Stimulated activated CD4-positive, alpha-beta T cell treated with anti-CD3 and anti-CD28 coated beads, Interleukin-15, amount 100 ng/mL, for 24 hours (primary cell): ENCODE measurements around the gene CFAP58.
A peak's percentile ranks its signal among the peaks of the same experiment; 100 is the strongest.

Experiments used
- DNase-seq: peaks from one replicate; pipeline ENCODE4 v3.0.0-alpha.2; 2020

The CFAP58 gene, protein sequence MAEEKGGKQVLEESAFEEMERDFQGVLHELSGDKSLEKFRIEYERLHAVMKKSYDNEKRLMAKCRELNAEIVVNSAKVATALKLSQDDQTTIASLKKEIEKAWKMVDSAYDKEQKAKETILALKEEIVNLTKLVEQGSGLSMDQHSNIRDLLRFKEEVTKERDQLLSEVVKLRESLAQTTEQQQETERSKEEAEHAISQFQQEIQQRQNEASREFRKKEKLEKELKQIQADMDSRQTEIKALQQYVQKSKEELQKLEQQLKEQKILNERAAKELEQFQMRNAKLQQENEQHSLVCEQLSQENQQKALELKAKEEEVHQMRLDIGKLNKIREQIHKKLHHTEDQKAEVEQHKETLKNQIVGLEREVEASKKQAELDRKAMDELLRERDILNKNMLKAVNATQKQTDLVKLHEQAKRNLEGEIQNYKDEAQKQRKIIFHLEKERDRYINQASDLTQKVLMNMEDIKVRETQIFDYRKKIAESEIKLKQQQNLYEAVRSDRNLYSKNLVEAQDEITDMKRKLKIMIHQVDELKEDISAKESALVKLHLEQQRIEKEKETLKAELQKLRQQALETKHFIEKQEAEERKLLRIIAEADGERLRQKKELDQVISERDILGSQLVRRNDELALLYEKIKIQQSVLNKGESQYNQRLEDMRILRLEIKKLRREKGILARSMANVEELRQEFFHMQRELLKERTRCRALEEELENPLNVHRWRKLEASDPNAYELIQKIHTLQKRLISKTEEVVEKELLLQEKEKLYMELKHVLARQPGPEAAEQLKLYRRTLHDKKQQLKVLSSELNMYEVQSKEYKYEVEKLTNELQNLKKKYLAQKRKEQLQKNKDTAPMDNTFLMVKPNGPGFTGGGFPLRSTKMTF

DNA sequence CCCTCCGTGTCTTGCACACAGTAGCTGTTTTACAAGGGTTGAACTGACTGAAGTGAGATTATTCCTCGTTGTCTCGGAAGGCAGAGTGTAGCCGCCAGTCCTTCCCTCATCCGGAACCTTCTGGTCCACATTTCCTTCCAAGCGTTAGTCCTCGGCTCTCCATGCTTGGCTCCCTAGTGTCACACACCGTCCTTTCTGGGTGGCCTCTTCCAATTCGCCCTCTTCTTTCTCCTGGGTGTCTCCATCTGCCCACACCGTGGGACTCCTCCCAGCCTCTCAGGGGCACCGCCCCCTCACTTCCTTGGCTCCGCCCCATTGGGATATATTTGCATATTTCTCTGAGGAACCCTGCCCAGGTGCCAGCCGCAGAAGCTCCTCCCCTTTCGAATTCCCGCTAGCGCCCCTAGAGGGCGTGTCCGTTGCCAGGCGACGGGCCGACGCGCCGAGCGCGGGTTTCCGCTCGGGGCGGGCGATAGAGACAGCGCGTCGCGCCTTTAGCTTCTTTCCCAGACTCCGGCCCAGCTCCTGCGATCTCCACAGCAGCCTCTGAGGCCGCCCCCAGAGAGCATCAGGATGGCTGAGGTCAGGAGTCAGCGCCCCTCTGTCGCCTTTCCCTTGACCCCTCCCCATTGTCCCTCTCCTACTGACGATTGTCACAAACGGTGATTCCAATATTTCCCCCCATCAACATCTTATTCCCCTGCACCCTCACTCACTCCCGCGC is at the start of gene CFAP58:
Gene CFAP58, plus strand, starts transcription at position 509 of the 724 bp plus-strand sequence. Its CDS starts 65 bp downstream, at position 574.
- DNase-seq = peak; percentile 92

DNA sequence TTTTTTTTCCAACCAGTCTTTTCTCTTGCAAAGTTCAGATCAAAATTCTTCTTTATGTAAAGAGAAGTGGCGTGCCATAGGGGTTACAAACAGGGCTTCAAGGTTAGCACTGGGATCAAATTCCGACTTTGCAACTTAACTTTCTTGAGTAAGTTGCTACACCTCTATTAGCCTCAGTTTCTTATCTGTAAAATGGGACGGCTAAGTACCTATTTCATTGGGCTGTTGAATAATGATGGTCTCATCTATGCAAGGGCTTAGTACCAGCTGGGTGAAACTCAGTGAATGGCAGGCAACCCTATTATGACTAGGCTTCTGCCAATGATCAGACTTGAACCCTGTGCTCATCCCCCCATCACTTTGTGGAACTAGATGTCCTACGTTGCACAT is 49.3 kb upstream of the CFAP58 start:
- DNase-seq = no peak

DNA sequence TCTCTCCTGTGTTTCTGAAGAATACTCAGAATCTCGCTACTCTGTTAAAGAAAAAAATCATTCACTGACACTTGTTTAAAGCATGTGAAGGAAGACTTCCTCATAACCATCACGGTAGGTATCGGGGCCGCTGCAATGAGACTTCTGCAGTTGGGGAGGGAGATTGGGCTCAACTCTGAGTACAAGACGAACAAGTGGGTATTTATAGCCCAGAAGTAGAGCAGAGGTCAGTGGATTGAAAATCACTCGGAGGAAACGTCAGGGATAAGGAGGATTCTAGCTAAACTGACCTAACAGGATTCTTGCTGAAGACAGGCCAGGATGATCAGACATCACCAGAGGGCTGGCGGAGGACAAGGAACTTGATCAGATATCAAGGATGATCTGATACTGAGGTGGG is 48.7 kb upstream of the CFAP58 start:
- DNase-seq = no peak

DNA sequence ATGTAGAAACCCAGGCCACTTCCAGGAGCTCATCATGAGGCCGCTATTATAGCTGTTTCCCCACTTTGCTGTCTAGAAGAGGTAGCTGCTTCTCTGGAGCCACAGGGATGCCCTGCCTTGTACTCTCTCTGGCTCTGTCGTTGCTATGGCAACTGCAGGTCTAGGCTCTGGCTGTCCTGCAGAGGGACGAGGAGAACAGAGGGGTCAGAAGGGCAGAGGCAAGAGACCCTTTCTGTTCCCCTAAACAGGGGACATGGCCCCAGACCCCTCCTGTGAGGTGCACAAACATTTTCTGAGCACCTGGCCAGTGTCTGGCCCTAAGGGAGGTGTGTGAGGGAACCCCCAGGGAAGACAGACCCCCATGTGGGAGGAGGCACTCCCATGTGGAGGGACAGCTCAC is 46.7 kb upstream of the CFAP58 start:
- no peak for DNase-seq

DNA sequence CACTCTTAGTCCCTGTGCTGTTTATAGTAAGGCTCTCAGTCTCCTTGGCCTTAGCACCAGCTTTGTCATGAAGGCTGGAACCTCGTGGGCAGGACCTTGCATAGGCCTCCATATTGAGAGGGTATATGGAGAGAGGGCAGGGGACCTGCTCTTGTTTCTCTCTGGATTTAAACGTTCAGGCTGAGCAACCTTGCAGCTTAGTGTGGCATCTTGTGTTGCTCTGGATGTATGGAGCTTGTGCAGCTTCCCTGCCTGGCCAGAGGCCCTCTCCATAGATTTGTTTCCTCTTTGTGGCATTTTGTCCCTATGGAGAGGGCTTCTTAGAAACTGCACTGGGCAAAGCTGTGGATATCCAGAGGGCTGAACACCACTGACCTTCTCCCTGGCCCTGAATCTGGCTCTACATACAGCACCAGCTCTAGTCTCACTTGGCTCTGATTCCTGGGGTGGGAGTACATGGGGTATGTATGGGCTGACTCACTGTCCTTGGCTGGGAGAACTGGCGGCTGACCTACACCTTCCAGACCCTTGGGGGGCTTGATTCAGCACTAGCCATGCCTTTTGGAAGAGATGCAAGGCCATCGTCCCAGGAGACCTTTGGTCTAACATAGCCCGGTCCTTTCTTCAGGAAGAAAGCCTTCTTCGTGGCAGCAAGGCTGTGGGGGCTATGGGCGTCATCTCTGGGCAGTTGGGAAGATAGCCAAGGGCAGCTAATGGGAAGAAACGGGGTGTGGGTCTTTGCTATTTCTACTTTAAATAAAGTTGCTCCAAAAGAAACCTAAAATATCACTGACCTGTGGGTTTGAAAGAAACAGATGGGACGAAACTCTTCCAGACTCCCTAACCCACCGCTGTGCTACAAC is 45.8 kb upstream of the CFAP58 start:
- no peak for DNase-seq

DNA sequence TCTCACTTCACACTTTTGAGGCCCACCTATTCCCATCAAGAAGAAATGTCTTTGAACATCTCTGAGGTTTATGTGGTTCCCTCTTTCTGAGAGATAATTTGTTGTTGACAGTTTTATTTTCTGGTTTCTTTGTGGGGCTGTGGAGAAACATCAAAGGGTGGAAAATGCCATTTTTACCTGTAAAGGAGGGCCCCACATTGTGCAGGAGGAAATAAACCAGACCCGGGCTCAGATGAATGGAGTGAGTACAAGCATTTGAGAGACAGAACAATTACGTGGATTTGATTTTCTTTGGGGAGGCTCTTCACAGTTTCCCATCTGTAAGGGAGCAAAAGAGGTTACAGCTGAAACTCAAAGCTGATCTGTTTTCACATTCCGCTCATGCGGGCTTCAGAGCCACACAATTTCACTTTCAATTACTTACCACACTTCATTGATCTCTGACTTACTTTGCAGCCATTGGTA is 45.2 kb upstream of the CFAP58 start:
- DNase-seq = peak; percentile 44

DNA sequence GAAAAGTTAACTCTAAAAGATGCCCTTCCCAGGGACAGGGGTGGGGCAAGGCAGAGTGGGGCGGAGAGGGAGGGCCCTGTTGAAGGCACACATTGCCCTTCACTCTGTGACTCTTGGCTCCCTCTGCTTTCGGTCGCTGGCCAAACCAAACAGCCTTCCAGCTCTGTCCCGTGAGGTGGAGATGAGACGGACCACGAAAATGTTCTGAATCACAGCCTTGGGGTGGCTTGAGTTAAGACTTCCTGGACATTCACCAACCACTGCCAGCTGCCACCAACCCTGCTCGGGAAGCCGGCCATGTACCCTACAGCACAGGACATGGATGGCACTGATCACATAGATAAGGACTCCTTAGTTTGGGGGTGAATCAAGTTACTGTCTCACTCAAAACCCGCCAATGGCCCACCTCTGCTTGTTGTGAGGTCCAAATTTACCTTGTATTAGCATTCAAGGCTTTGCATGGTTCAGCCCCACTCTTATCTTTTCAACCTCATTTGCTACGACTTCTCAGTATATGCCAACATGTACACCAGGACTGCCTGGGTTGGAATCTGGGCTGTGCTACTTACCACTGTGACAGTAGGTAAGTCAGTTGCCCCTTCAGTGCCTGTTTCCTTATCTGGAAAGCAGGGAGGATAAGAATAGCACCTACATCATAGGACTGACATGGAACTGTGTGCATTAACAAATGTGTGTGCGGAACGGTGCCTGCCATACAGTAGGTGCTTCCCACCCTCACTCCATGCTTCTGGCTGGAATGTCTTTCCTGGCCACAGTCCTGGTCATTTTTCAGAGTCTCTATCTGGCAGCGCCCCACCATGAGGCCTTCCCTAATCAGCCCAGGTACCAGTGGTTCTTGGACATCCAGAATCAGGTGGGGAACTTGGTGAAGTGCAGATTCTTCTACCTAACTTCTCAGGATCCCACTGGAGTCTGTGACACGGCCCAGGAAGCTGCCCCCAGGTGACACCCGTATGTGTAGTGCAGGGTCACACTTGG is 43.4 kb upstream of the CFAP58 start:
- DNase-seq = no peak

DNA sequence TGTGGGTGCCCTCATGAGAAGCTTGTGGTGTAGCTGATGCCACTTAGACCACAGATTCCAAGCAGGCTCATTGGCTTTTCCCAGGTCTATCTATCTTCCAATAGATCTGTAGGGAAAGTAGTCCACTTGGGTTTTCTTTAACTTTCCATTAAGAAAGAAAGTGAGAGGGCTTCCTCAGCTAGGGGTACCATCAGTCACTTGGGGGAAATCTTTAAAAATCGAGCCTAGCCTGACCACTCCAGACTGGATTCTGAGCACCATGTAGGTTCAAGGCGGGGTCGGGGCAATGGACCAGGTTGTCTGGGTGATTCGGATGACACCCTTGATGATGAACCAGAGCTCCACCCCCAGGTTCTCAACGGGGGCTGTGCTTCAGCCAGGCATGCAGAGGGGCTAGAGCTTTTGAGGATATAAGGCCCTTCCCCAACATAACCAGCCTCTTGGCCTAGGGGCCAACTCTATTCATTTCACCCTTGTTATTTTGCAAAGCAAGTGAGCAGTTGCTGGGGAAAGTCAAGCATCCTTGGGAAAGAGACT is 42.4 kb upstream of the CFAP58 start:
- no peak for DNase-seq

DNA sequence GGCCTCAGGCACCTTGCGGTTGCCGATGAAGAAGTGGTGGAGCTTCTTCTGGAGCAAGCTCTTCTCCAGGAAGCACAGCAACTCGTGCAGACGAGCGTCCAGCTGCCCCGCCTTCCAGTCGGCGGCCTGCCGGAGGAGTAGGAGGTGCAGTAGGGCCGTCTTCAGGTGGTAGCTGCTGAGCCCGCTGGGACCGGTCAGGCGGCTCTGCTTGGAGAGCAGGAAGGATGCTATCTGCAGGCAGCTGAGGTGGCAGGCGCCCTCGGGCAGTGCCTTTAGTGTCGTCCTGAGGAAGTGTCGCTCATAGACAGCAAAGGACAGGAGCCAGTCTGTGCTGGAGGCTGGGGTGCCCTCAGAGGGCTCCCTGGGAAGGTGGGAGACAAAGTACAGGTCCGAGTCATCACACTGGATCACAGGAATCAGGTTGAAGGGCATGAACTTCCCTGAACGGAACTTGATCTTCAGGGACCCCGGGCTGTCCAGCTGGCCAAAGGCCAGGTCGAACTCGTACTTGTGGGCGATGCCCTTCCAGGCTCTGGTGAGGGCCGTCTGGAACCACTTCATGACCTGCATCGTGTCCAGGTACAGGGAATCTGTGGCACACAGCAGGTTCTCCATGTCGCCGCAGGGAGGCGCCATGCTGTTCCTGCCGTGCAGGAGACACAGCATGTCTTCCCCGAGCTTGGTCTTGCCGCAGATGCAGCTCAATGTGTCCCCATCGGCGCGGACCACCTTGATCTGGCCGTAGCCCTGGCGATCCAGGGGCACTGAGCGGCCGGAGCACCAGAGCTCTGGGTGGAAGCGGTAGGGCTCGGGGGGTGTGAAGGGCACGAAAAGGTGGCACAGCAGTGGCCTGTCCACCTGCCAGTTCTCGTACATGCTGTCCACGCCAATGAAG is 38.8 kb upstream of the CFAP58 start:
- DNase-seq = no peak

DNA sequence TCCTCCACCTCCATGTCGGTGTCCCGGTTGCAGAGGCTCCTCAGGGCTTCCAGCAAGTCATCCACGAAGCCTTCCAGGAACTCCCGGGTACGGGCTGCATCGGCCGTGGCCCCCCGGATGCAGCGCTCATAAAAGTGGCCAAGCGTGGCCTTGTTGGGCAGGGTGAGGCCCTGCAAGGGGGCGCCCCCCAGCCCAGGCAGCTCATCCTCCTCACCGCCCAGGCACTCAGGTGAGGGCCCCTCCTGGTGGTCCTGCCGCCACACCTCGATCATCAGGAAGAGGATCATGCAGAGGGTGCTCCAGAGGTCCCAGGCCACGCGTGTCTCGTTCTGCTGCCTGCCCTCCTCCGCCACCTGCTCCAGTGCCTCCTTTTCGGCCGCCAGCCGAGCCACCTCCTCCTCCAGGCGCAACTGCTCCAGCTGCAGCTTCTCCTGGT is 38.1 kb upstream of the CFAP58 start:
- no peak for DNase-seq

DNA sequence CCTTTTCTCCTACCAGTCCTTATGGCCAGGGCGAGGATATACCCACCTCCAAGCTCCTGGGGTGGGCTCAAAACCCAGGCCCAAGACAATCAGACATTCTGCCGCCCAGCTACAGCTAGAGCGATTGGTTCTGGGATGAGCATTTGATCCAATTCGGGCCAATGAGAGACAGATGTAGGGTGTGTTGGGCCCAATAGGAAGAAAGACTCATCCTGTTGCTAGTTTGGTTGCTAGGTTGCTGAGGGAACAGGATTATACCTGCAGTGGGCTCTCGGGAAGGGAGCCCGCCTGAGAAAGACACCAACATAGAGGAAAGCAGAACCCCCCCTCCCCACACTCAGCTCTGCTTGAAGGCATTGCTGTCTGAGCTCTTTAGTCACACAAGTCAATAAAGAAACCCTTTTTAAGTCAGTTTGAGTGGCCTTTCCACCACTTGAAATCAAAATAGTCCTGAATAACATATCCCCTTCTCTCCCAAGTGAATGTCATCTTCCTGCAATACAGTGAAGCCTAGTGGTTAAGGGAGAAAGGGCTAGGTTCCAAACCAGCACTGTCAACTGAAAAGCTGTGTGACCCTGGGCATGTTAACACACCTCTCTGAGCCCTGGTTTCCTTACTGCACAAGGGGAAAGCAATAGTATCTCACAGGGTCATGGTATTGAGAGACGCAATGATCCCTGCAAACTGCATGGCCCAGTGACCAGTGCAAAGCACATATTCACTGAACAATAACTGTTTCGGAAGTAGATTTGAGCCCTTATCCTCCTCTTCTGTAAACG is 37.1 kb upstream of the CFAP58 start:
- DNase-seq = no peak

DNA sequence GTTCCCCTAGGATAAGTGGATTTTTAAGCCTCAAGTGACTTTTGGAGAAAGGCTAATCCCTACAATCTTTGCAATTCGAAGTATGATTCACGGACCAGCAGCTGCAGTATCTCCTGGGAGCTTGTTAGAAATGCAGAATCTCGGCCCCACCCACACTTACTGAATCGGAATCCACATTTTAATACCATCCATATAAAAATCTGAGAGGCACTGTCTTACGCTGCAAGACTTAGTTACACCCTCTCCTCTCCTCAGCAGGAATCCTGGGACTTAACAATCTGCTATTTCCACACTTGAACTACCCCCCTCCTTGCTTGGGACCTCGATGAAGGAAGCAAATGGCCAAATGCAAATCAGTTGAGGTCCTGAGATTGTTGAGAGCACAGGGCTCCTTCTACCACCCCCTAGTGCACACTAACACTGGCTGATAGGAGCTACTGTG is 36.3 kb upstream of the CFAP58 start:
- DNase-seq = no peak

DNA sequence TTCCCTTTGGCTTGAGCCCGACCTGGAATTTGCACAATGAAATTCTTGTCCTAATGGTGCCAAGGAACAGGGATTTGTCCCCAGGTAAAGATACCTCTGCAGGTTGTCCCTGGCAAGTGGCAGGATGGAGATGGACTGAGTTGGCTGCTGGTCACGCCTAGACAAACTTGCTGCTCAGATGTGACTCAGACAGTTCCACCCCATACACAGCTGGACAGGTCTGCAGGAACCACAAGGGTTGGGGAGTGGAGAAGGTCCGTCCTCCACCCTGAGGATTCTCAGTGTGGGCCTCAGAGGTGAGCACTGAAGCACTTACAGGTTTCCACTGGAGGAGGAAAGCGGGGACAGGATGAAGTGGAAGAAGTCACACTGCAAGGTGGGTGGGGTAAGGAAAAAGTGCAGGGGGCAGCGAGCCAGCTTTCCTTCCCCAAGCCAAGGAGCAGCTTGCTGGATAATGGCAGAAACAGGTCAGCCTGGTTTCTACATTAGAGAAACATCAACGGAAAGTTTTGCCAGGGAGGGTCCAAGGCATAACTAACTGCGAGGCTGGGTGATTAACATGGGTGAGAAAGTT is 35.8 kb upstream of the CFAP58 start:
- DNase-seq = no peak

DNA sequence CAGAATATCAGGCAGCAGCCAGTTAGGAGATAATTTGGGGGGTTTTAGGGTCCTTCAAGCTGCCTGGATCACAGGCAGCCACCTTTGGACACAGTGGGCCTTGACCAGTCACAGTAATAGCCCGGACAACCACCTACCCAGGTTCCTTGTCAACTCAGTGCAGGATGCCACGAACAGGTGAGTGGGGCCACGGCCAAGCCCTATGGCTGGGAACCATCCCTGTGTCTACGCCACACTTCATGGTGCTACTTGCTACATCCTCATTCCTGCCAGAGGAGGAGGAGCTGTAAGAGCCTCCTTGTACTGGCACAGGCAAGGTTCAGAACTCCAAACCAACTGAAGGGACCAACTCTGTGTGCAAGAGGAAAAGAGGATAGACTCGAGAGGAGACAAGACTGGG is 35.3 kb upstream of the CFAP58 start:
- no peak for DNase-seq

DNA sequence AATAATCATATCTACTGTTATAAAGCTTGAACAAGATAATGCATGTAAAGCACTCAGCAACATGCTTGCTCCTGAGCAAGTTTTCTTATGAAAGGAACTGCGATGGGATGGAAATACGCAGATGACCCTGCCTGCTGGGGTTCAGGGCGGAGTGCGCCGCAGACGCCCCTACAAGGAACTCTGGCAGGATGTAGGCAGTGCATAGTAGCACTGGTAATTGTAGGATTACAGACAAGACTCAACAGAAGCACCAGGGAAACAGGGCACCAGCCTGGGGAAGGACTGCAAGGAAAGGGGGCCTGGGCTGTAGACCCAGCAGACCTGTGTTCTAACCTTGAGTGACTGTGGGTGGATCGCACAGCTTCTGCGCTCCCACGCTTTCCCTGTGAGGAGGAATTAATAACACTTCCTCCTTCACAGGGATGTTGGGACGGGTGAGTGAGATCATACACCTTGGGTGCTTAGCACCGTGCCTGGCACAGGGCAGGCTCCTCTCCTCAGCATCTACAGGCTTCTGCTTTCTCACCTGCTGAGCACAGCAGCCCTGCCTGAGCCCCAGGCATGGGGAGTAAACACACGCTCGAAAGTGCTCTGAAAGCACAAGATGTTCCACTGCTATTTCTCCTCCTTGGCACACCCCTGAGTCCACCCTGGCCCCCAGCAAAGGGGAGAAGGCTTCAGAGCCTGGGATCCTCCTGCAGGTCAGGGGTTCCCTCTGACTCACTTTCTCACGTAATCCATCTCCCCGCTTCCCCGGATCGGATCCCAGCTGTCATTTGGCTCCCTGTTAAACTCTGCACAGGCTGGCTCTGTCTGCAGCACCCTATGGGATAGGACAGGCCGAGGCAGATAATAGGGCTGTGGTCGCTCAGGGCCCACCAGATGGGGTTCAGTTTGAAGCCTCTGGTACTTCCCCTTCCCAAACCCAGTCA is 34.6 kb upstream of the CFAP58 start:
- DNase-seq = no peak

DNA sequence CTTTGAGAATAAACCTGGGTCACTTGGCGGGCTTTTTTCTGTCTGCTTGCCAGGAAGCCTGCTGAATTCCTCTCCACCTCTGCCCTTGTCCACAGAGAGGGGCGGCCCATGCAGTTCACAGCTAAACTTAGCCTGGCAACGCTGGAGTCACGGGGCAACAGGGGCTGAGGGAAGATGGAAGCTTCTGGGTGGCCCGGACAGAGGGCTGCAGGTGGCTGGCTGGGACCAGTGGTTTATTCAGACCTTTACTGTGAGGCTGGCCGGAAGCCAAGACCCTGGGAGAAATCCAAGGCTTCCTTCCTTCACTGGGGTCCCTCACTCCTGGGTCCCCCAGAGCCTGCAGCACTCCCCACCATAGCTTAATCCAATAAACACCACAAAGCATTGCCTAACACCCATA is 32.4 kb upstream of the CFAP58 start:
- DNase-seq = no peak
